T-helper 2 cell treated with Interferon-gamma antibody and Interleukin-4, amounts not matched to agents 5 μg/mL and 100 μg/mL, for 36 hours (primary cell): ENCODE results near the gene RBBP4.

Source experiments
- DNase-seq: peaks from one replicate; pipeline ENCODE4 v3.0.0; 2021; ENCODE audit warnings: low spot score
- H3K27ac Mint-ChIP-seq: one replicate; pipeline ENCODE4 v1.8.0; 2021; ENCODE audit warnings: mild to moderate bottlenecking, mixed read lengths
- H3K27me3 Mint-ChIP-seq: one replicate; pipeline ENCODE4 v1.8.0; 2021; ENCODE audit warnings: low read depth, mixed read lengths
- H3K36me3 Mint-ChIP-seq: one replicate; pipeline ENCODE4 v1.8.0; 2021; ENCODE audit warnings: low read depth, mixed read lengths
- H3K4me1 Mint-ChIP-seq: one replicate; pipeline ENCODE4 v1.8.0; 2021; ENCODE audit warnings: low read depth, mixed read lengths
- H3K4me3 Mint-ChIP-seq: one replicate; pipeline ENCODE4 v1.8.0; 2022; ENCODE audit warnings: mild to moderate bottlenecking, moderate library complexity, mixed read lengths
- H3K9me3 Mint-ChIP-seq: one replicate; pipeline ENCODE4 v1.8.0; 2021; ENCODE audit warnings: mixed read lengths

Gene RBBP4

DNA sequence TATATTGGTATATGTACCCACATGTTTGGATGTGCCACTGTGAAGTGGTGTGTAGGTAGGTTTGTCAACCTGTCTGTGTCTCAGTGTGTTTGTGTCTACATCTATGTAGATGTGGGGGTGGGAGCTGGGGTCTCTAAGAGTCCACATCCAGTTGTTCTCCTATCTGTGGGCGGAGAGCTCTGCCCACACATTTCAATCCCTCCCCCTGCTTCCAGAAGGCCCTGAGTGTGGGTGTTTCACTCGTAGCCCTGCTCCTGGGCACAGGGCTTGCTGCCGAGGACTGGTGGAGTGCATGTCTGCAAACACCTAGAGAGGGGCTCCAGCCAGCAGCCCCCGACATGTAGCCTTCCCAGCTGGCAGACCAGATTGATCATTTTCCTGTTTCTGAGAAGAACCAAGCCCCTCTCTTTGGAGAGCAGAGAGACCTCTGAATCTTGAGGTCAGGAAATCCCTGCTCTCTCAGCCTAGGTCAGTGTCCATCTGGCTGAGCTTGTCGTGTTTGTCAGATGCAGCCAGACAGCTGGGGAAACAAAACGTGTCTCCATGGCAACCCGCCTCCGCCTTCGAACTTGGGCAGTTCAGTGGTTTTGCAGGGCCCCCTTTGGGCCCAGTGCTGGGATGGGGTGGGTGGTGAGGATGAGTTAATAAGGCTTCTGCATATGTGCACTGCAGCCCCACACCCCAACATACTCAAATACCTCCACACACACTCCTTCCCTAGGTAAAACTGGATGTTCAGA is 82.7 kb downstream of the RBBP4 start:
- H3K36me3 Mint-ChIP-seq: no peaks in the 10 kb centered on the region
- no peak overlapping the region for H3K27ac Mint-ChIP-seq
- no peak for DNase-seq
- no peak overlapping the region for H3K4me3 Mint-ChIP-seq
- no peaks in the 10 kb centered on the region for H3K9me3 Mint-ChIP-seq
- peaks cover 2% of the 10 kb centered on the region for H3K27me3 Mint-ChIP-seq
- H3K4me1 Mint-ChIP-seq: peaks cover 7% of the 10 kb centered on the region
